Measurements from ENCODE around the gene HOMER3. TPM values are rescaled to one million over a fixed set of nuclear protein-coding genes. Genes with fewer than 3 reads are reported as not detected.

The HOMER3 gene
- total RNA-seq, 1 donor from 2014 or later: 0.12 TPM

- intact Hi-C loops (cut with micrococcal nuclease): no loop called here
Observed at GRCh38 chr19:18928018-18928805, 12.8 kb downstream of the HOMER3 start.

GRCh38 chr19:18924684-18925213, 16.3 kb downstream of the HOMER3 start:
- intact Hi-C loops (cut with micrococcal nuclease): no loop called here

- intact Hi-C loops (cut with micrococcal nuclease): no loop called here
Observed at GRCh38 chr19:18922228-18922985, 18.6 kb downstream of the HOMER3 start.

- intact Hi-C loops (cut with micrococcal nuclease): no loop called here
Observed at GRCh38 chr19:18921593-18921992, 19.4 kb downstream of the HOMER3 start.

- intact Hi-C loops (cut with micrococcal nuclease): no loop called here
Observed at GRCh38 chr19:18920400-18920799, 20.6 kb downstream of the HOMER3 start.

GRCh38 chr19:18919900-18920214, 21.2 kb downstream of the HOMER3 start:
- intact Hi-C loops (cut with micrococcal nuclease): loop anchor here (1.0 to 5.0 kb wide), 14 partner anchors 12 to 400 kb away; partner anchors contain the start of genes ARMC6, BORCS8, CRTC1 and ELL

GRCh38 chr19:18919086-18919899, 21.7 kb downstream of the HOMER3 start, which contains the start of the genes COPE and DDX49:
Gene COPE, minus strand, starts transcription at chr19:18919387. Its CDS starts 39 bp downstream, at chr19:18919348.
Gene DDX49, plus strand, starts transcription at chr19:18919715. Its CDS starts 27 bp downstream, at chr19:18919742.
- intact Hi-C loops (cut with micrococcal nuclease): loop anchor here (1.0 to 5.0 kb wide), 14 partner anchors 13 to 401 kb away; partner anchors contain the start of genes ARMC6, BORCS8, CRTC1 and ELL

- intact Hi-C loops (cut with micrococcal nuclease): loop anchor here (5.0 kb wide), 1 partner anchor 330 kb away; the partner anchor contains the start of gene REX1BD
Observed at GRCh38 chr19:18917593-18917992, 23.4 kb downstream of the HOMER3 start.

- intact Hi-C loops (cut with micrococcal nuclease): loop anchor here (5.0 kb wide), 1 partner anchor 328 kb away; the partner anchor contains the start of gene REX1BD
Observed at GRCh38 chr19:18915639-18916038, 25.4 kb downstream of the HOMER3 start.

- intact Hi-C loops (cut with micrococcal nuclease): no loop called here
Observed at GRCh38 chr19:18913466-18913865, 27.6 kb downstream of the HOMER3 start.

- intact Hi-C loops (cut with micrococcal nuclease): no loop called here
Observed at GRCh38 chr19:18912933-18913332, 28.1 kb downstream of the HOMER3 start.

- intact Hi-C loops (cut with micrococcal nuclease): no loop called here
Observed at GRCh38 chr19:18910801-18911436, 30.1 kb downstream of the HOMER3 start.

GRCh38 chr19:18910010-18910409, 31.0 kb downstream of the HOMER3 start:
- intact Hi-C loops (cut with micrococcal nuclease): no loop called here

GRCh38 chr19:18908917-18909619, 31.9 kb downstream of the HOMER3 start:
- intact Hi-C loops (cut with micrococcal nuclease): no loop called here

- intact Hi-C loops (cut with micrococcal nuclease): no loop called here
Observed at GRCh38 chr19:18906605-18907519, 34.2 kb downstream of the HOMER3 start.

- intact Hi-C loops (cut with micrococcal nuclease): no loop called here
Observed at GRCh38 chr19:18905513-18906236, 35.3 kb downstream of the HOMER3 start.

- intact Hi-C loops (cut with micrococcal nuclease): no loop called here
Observed at GRCh38 chr19:18905058-18905456, 36.0 kb downstream of the HOMER3 start.

Measured in T-helper 1 cell treated with Interleukin-12 subunit alpha and Interleukin-12 subunit beta and Interleukin-4 antibody, amounts not matched to agents 30 ng/mL and 1 ng/mL, for 36 hours (primary cell).